Kidney epithelial cell (primary cell): Measurements from ENCODE around the gene DENND5B. TPM values are rescaled to one million over a fixed set of nuclear protein-coding genes. Genes with fewer than 3 reads are reported as not detected.

Experiments used
- DNase-seq: peaks from one replicate; pipeline ENCODE4 v3.0.0-alpha.2; 2010; ENCODE audit warnings: low read depth
- H3K27me3 ChIP-seq: 2 replicates; pipeline ENCODE4 v1.6.0; 2011; ENCODE audit warnings: low read length; ENCODE audit not compliant: control insufficient read depth, insufficient read depth
- H3K36me3 ChIP-seq: 2 replicates; pipeline ENCODE4 v1.5.1; 2011; ENCODE audit warnings: low read length; ENCODE audit not compliant: control insufficient read depth, insufficient read depth
- H3K4me3 ChIP-seq: 2 replicates; pipeline ENCODE4 v1.5.1; 2011; ENCODE audit warnings: low read depth, mild to moderate bottlenecking, control low read depth, low read length
- total RNA-seq: library from RNA; depleted of rRNA; stranded (reverse); fragments of >200 nt; gene quantifications from 2 replicates; pipeline ENCODE4 v1.2.3, GENCODE V29; 2015
- TF ChIP-seq, protein P1 (sequence below): IDR thresholded peaks from 2 replicates; pipeline ENCODE4 v1.5.1; 2011; ENCODE audit warnings: mild to moderate bottlenecking, moderate library complexity, low read length, control low read depth, inconsistent platforms; ENCODE audit not compliant: insufficient read depth, poor library complexity, severe bottlenecking

DENND5B gene
- total RNA-seq, 1 donor from 2014 or later, result 7.6 TPM

DNA sequence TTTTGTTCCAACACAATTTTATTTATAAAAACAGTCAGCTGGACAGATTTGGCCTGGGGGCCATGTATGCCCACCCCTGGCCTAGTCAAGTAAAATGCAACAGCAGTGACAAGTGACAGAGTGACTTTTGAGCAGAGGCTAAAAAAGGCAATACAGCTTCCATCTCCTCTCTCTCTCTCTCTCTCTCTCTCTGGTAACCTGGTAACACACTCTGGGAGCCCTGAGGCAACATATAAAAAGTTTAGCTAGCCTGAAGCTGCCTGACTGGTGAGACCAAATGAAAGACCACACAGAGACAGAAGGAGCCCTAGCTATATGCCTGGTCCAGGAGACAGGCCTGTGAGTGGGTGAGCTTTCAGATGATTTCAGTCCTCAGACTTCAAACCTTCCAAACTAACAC is 105.4 kb downstream of the DENND5B start:
- no peaks in the 10 kb centered on the region for H3K27me3 ChIP-seq
- TF ChIP-seq, protein P1, sequence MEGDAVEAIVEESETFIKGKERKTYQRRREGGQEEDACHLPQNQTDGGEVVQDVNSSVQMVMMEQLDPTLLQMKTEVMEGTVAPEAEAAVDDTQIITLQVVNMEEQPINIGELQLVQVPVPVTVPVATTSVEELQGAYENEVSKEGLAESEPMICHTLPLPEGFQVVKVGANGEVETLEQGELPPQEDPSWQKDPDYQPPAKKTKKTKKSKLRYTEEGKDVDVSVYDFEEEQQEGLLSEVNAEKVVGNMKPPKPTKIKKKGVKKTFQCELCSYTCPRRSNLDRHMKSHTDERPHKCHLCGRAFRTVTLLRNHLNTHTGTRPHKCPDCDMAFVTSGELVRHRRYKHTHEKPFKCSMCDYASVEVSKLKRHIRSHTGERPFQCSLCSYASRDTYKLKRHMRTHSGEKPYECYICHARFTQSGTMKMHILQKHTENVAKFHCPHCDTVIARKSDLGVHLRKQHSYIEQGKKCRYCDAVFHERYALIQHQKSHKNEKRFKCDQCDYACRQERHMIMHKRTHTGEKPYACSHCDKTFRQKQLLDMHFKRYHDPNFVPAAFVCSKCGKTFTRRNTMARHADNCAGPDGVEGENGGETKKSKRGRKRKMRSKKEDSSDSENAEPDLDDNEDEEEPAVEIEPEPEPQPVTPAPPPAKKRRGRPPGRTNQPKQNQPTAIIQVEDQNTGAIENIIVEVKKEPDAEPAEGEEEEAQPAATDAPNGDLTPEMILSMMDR, result no peak

DNA sequence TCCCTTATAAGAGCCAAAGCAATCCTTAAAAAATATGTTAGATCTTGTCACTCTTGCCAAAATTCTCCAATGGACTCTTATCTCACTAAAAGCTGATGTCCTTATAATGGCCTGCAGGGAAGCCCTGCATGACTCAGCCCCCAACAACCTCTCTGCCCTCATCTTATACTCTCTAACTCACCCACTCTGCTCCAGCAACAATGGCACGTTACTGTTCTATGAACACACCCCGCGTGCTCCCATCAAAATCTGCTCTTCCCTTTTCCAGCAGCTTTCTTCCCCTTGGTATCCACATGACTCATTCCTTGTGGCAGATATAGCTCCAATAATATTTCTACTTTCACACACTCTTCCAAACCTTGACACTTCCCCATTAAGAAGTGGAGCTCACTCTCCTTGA is 108.1 kb downstream of the DENND5B start:
- TF ChIP-seq, protein P1, result no peak
- Histone ChIP-seq H3K4me3 (no peak overlapping the region), H3K27me3 (no peaks in the 10 kb centered on the region), H3K36me3 (no peaks in the 10 kb centered on the region)
- no peak for DNase-seq

More for the DNA sequence above, 105.4 kb downstream of the DENND5B start:
- DNase-seq, result no peak
- Histone ChIP-seq H3K36me3 (no peaks in the 10 kb centered on the region), H3K4me3 (no peak overlapping the region)

DNA sequence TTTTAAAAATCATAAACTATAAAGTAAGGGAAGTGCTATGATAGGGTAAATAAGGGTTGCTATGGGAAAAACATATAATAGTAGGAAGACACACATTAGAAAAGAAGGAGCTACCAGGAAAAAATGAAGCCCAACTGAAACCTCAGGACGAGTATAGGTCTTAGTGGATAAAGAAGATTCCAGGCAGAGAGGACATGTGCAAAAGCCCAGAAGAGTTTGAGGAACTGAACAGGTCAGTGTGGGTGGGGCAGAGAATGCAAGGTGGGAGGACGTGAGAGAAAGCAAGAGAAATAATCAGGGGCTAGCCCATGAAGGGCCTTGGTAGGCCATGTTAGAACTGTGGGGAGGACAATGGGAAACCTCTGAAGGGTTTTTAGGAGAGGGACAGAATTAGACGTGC is 109.5 kb downstream of the DENND5B start:
- TF ChIP-seq, protein P1, result no peak
- H3K36me3 ChIP-seq, result no peaks in the 10 kb centered on the region
- no peaks in the 10 kb centered on the region for H3K27me3 ChIP-seq
- H3K4me3 ChIP-seq, result no peak overlapping the region
- no peak for DNase-seq

DNA sequence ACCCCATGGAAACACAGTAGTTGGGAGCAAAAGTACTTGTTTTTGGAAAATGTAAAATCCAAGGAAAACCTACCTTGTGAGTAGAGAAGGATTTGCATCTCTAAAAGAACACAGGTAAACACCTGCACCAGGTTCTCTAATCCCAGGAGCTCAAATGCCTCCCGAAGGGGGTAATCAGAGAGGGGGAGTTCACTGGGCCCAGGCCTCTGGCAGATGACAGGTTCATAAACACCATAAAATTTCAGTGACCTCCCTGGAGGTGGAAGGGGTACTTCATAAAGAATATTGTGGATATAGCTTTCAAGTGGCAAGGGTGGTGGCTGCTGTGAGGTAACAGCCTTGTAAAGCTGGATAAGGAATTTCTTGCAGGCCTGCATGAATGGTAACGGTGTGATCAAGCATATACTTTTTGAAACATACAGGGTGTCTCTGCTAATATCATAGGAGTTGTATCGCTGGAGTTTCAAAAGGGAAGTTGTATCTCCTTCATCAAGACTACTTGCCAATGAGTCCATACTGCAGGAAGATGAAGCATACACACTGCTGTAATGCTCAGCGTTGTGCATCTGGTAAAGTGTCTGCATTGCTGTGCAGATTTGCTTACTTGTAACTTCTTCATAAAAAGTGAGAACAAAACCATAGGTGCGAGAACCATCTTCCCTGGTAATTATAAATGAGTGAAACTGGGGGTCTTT is 111.3 kb downstream of the DENND5B start:
- TF ChIP-seq, protein P1, result no peak
- Histone ChIP-seq H3K27me3 (no peaks in the 10 kb centered on the region), H3K36me3 (no peaks in the 10 kb centered on the region), H3K4me3 (no peak overlapping the region)
- no peak for DNase-seq

DNA sequence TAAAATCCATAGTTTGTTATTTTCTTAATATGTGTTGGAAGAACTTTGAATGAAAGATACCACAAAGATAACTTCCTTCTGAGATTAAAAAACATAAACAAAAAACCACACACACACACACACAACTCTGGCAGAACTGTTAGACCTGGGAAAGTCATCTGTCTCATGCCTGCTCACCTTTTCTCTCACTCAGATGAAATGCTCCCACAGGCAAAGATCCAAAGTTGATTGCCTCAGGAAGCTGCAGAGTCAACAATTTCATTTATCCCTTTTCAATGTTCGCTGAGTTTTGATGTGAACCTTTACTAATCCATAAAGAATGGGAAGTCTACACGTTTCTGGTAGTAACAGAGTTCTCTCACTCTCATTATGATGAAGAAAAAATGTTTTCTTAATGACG is 112.0 kb downstream of the DENND5B start:
- Histone ChIP-seq H3K36me3 (no peaks in the 10 kb centered on the region), H3K27me3 (no peaks in the 10 kb centered on the region), H3K4me3 (no peak overlapping the region)
- no peak for DNase-seq
- TF ChIP-seq, protein P1, result no peak

DNA sequence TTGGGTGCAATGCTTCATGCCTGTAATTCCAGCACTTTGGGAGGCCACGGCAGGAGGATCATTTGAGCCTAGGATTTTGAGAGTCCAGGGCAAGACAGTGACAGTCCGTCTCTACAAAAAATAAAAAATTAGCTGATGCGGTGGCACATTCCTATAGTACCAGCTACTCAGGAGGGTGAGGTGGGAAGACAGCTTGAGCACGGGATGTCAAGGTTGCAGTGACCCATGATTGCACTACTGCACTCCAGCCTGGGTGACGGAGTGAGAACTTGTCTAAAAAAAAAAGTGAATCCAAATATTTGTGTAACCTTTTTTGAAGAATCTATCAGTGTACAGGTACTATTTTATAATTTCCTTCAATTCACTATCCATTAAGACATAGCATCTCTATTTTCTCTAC is 112.5 kb downstream of the DENND5B start:
- Histone ChIP-seq H3K4me3 (no peak overlapping the region), H3K27me3 (no peaks in the 10 kb centered on the region), H3K36me3 (no peaks in the 10 kb centered on the region)
- no peak for DNase-seq
- TF ChIP-seq, protein P1, result no peak
